Body of pancreas (tissue), 4 donors: Measurements from ENCODE around the gene RASGRP2.

Source experiments
- CTCF ChIP-seq, 7 experiments: fragments of 450-650 bp in 4 of 7; fragments of 200-600 bp in 3 of 7; sonication (generic) in 3 of 7; IDR thresholded peaks; one replicate each; pipeline ENCODE4 v1.5.1; 2016 to 2019; ENCODE audit warnings: antibody characterized with exemption in 7 of 7
- POLR2A ChIP-seq, 3 donors: fragments of 450-650 bp; IDR thresholded peaks; one replicate each; pipeline ENCODE4 v1.6.1; 2016; ENCODE audit warnings: antibody characterized with exemption in 3 of 3, mild to moderate bottlenecking in 2 of 3

- TF ChIP-seq CTCF (IDR thresholded peaks at IDR 0.05) (no peak), POLR2A (IDR thresholded peaks at IDR 0.05) (no peak)
Observed at GRCh38 chr11:64741375-64742086, 2.4 kb downstream of the RASGRP2 start.
